DND-41 (cell line): Measurements from ENCODE around the gene PRKCB.

Experiments
- ATAC-seq: fragments of 200-7000 bp; cut with Tn5 transposase; 3 replicates; pipeline ENCODE4 v1.9.1; 2021; ENCODE audit warnings: low read depth; ENCODE audit not compliant: insufficient read depth
- DNase-seq: peaks from one replicate; pipeline ENCODE4 v3.0.0-alpha.2; 2020
- H2AFZ ChIP-seq: 2 replicates; pipeline ENCODE4 v1.6.0; 2012; ENCODE audit warnings: low read depth, low read length
- H3K27ac ChIP-seq: 2 replicates; pipeline ENCODE4 v1.5.1; 2012; ENCODE audit warnings: low read length, inconsistent platforms
- H3K27me3 ChIP-seq: fragments of 200-600 bp; sonication (generic); 2 replicates; pipeline ENCODE4 v1.6.0; 2012; ENCODE audit warnings: low read length, mild to moderate bottlenecking, inconsistent platforms; ENCODE audit not compliant: insufficient read depth, poor library complexity
- H3K36me3 ChIP-seq: 2 replicates; pipeline ENCODE4 v1.5.1; 2012; ENCODE audit warnings: low read length, inconsistent platforms; ENCODE audit not compliant: insufficient read depth
- H3K4me1 ChIP-seq: 2 replicates; pipeline ENCODE4 v1.5.1; 2012; ENCODE audit warnings: mild to moderate bottlenecking, low read length; ENCODE audit not compliant: insufficient read depth
- H3K4me2 ChIP-seq: 2 replicates; pipeline ENCODE4 v1.6.0; 2012; ENCODE audit warnings: mild to moderate bottlenecking, moderate library complexity, low read length, inconsistent platforms; ENCODE audit not compliant: insufficient read depth
- H3K4me3 ChIP-seq, 2 experiments: fragments of 200-600 bp in 1 of 2; shearing (Covaris generic) in 1 of 2; 2 replicates each; pipeline ENCODE4 v1.5.1; 2012 to 2016; ENCODE audit warnings: inconsistent platforms in 2 of 2, low read length in 2 of 2, mild to moderate bottlenecking in 2 of 2, low read depth in 1 of 2, moderate library complexity in 1 of 2
- H3K79me2 ChIP-seq: 2 replicates; pipeline ENCODE4 v1.6.0; 2012; ENCODE audit warnings: low read length, inconsistent platforms; ENCODE audit not compliant: insufficient read depth
- H3K9ac ChIP-seq: 2 replicates; pipeline ENCODE4 v1.6.0; 2012; ENCODE audit warnings: low read depth, mild to moderate bottlenecking, inconsistent platforms, low read length, moderate library complexity
- H3K9me3 ChIP-seq: 2 replicates; pipeline ENCODE4 v1.5.1; 2012; ENCODE audit warnings: low read length, moderate library complexity, mild to moderate bottlenecking, inconsistent platforms; ENCODE audit not compliant: insufficient read depth, severe bottlenecking
- H4K20me1 ChIP-seq: 2 replicates; pipeline ENCODE4 v1.6.0; 2012; ENCODE audit warnings: low read length; ENCODE audit not compliant: insufficient read depth
- EZH2 ChIP-seq: IDR thresholded peaks from 3 replicates; pipeline ENCODE4 v1.6.1; 2012; ENCODE audit warnings: borderline replicate concordance, low read depth, mild to moderate bottlenecking, moderate library complexity, low read length, inconsistent platforms; ENCODE audit not compliant: severe bottlenecking
- TF ChIP-seq, protein P1 (sequence below): IDR thresholded peaks from 2 replicates; pipeline ENCODE4 v1.5.1; 2012; ENCODE audit warnings: borderline replicate concordance, low read length, moderate library complexity, mild to moderate bottlenecking; ENCODE audit not compliant: poor library complexity, severe bottlenecking; ENCODE audit errors: extremely low read depth

PRKCB gene

DNA sequence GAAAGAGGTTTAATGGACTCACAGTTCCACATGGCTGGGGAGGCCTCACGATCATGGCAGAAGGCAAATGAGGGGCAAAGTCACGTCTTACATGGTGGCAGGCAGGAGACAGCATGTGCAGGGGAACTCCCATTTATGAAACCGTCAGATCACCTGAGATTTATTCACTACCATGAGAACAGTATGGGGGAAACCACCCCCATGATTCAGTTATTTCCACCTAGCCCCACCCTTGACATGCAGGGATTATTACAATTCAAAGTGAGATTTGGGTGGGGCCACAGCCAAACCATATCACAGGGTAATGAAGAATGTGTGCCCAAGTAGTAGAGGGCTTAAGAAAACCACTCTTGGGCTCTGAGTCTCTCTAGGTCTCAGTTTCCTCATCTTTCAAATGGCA is 85.1 kb downstream of the PRKCB start:
- H2AFZ ChIP-seq, result no peak overlapping the region
- no peaks in the 10 kb centered on the region for H3K4me1 ChIP-seq
- peaks cover 5% of the 10 kb centered on the region; the same call in 1 of the 2 replicates for H3K36me3 ChIP-seq
- no peak overlapping the region for H3K27ac ChIP-seq
- H4K20me1 ChIP-seq, result no peaks in the 10 kb centered on the region
- ATAC-seq, result no peak
- H3K27me3 ChIP-seq, result no peaks in the 10 kb centered on the region
- TF ChIP-seq, protein P1, sequence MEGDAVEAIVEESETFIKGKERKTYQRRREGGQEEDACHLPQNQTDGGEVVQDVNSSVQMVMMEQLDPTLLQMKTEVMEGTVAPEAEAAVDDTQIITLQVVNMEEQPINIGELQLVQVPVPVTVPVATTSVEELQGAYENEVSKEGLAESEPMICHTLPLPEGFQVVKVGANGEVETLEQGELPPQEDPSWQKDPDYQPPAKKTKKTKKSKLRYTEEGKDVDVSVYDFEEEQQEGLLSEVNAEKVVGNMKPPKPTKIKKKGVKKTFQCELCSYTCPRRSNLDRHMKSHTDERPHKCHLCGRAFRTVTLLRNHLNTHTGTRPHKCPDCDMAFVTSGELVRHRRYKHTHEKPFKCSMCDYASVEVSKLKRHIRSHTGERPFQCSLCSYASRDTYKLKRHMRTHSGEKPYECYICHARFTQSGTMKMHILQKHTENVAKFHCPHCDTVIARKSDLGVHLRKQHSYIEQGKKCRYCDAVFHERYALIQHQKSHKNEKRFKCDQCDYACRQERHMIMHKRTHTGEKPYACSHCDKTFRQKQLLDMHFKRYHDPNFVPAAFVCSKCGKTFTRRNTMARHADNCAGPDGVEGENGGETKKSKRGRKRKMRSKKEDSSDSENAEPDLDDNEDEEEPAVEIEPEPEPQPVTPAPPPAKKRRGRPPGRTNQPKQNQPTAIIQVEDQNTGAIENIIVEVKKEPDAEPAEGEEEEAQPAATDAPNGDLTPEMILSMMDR, result no peak
- no peak for TF ChIP-seq EZH2
- no peaks in the 10 kb centered on the region for H3K9me3 ChIP-seq
- H3K4me2 ChIP-seq, result no peak overlapping the region
- H3K79me2 ChIP-seq, result peaks cover 39% of the 10 kb centered on the region
- no peak overlapping the region for H3K9ac ChIP-seq
- no peak overlapping the region for H3K4me3 ChIP-seq
- DNase-seq, result no peak

DNA sequence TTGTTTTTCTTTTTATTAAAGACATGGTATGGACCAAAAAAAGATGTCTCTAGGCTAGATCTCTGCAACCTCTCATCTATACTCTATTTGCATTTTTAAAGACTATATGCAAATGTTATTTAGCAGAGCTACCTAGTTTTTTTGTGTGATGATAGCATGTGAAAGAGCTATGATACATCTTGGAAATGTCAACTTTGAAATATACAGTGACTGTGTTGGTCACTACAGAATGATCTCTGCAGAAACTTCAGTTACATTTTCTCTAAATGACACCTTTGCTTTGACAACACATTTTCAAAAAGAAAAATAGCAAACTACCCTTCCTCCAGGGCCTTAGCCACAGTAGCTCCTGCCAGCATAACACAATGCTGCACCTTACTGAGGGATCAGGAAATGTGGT is 86.6 kb downstream of the PRKCB start:
- TF ChIP-seq, protein P1, result no peak
- TF ChIP-seq EZH2, result no peak
- H4K20me1 ChIP-seq, result no peaks in the 10 kb centered on the region
- no peak for ATAC-seq

DNA sequence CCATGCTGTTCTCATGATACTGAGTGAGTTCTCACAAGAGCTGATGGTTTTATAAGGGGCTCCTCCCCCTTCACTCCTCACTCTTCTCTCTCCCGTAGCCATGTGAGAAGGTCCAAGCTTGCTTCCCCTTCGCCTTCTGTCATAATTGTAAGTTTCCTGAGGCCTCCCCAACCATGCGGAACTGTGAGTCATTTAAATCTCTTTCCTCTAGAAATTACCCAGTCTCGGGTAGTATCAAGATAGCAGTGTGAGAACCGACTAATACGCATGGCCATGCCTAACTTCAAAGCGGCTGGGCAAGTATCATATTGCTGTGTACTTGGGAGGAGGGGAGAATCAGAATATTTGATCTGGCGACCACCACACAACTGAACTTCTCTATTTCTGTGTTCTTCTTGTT is 88.3 kb downstream of the PRKCB start:
- Histone ChIP-seq H3K27me3 (no peaks in the 10 kb centered on the region), H3K9ac (no peak overlapping the region), H3K27ac (no peak overlapping the region), H3K4me2 (no peak overlapping the region), H3K9me3 (no peaks in the 10 kb centered on the region), H3K79me2 (peaks cover 34% of the 10 kb centered on the region), H4K20me1 (no peaks in the 10 kb centered on the region), H3K4me1 (no peaks in the 10 kb centered on the region), H3K4me3 (no peak overlapping the region), H2AFZ (no peak overlapping the region), H3K36me3 (peaks cover 5% of the 10 kb centered on the region; the same call in 1 of the 2 replicates)
- DNase-seq (no peak), ATAC-seq (no peak)
- TF ChIP-seq, protein P1, result no peak
- TF ChIP-seq EZH2, result no peak

More for the DNA sequence above, 86.6 kb downstream of the PRKCB start:
- H2AFZ ChIP-seq, result no peak overlapping the region
- H3K9me3 ChIP-seq, result no peaks in the 10 kb centered on the region
- peaks cover 33% of the 10 kb centered on the region for H3K79me2 ChIP-seq
- H3K36me3 ChIP-seq, result peaks cover 5% of the 10 kb centered on the region; the same call in 1 of the 2 replicates
- H3K27me3 ChIP-seq, result no peaks in the 10 kb centered on the region
- DNase-seq, result no peak
- H3K9ac ChIP-seq, result no peak overlapping the region
- no peak overlapping the region for H3K27ac ChIP-seq
- H3K4me3 ChIP-seq, result no peak overlapping the region
- H3K4me2 ChIP-seq, result no peak overlapping the region
- no peaks in the 10 kb centered on the region for H3K4me1 ChIP-seq

DNA sequence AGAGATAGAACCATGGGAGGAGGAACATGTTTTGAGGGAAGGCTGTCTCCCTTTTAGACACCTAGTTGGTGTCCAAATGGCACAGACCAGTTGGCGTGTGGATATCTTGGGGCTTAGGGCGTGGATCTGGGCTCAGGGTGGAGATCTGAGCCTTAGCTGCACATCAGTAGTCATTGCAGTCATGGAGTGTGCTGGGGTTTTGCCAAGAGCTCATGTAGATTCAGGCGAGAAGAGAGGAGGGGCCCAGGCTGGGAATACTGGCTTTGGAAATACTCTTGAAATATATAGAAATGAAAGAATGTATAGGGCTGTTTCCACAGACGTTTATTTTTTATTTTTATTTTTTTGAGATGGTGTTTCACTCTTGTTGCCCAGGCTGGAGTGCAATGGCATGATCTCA is 92.0 kb downstream of the PRKCB start:
- no peak overlapping the region for H3K4me2 ChIP-seq
- H3K9me3 ChIP-seq, result no peaks in the 10 kb centered on the region
- H3K4me3 ChIP-seq, result no peak overlapping the region
- no peaks in the 10 kb centered on the region for H3K27me3 ChIP-seq
- H3K9ac ChIP-seq, result no peak overlapping the region
- peaks cover 33% of the 10 kb centered on the region for H3K79me2 ChIP-seq
- peaks cover 5% of the 10 kb centered on the region; the same call in 1 of the 2 replicates for H3K36me3 ChIP-seq
- no peak for ATAC-seq
- no peaks in the 10 kb centered on the region for H3K4me1 ChIP-seq
- H2AFZ ChIP-seq, result no peak overlapping the region
- no peak overlapping the region for H3K27ac ChIP-seq
- H4K20me1 ChIP-seq, result no peaks in the 10 kb centered on the region; the same call in 1 of the 2 replicates
- DNase-seq, result no peak
- TF ChIP-seq, protein P1, result no peak
- TF ChIP-seq EZH2, result no peak
